GM12878 (cell line): ENCODE measurements around the gene SPTSSB. TPM values are rescaled to one million over a fixed set of nuclear protein-coding genes. Genes with fewer than 3 reads are reported as not detected.

Source experiments
- ATF7 ChIP-seq: fragments of 450-650 bp; IDR thresholded peaks from 2 replicates; pipeline ENCODE4 v1.6.1; 2016; ENCODE audit warnings: low read depth, mild to moderate bottlenecking
- KAT2A ChIP-seq: conservative IDR thresholded peaks from 2 replicates; pipeline ENCODE4 v1.6.1; 2011; ENCODE audit warnings: low read depth, low read length; ENCODE audit not compliant: control insufficient read depth
- LARP7 ChIP-seq: fragments of 450-650 bp; IDR thresholded peaks from 2 replicates; pipeline ENCODE4 v1.6.1; 2017; ENCODE audit warnings: mild to moderate bottlenecking
- ZZZ3 ChIP-seq: IDR thresholded peaks from 2 replicates; pipeline ENCODE4 v1.6.1; 2011; ENCODE audit warnings: low read depth; ENCODE audit not compliant: control insufficient read depth, insufficient read length
- polyA plus RNA-seq, 11 experiments: library from polyadenylated mRNA; depleted of rRNA in 4 of 11; unstranded in 6 of 11; stranded (reverse) in 5 of 11; fragments of >200 nt; fragmentation: Nextera tagmentation in 4 of 11; fragmentation: Illumina TruSeq in 1 of 11; extraction: Ambion mirVana in 4 of 11; extraction: Trizol in 1 of 11; gene quantifications; 1 replicate in 1 of 11; 2 replicates in 10 of 11; pipeline versions ENCODE4 v1.2.1 to v1.2.3, GENCODE V29; 2011 to 2016; ENCODE audit warnings: inconsistent platforms in 2 of 11, missing spikeins in 2 of 11, low read depth in 1 of 11
- total RNA-seq, 4 experiments: library from RNA; depleted of rRNA in 3 of 4; stranded (reverse); fragments of >200 nt in 3 of 4; fragmentation: Illumina TruSeq in 1 of 4; extraction: Trizol in 1 of 4; gene quantifications; 2 replicates each; pipeline versions ENCODE4 v1.2.1 to v1.2.3, GENCODE V29; 2013 to 2021
- TF ChIP-seq, protein P1 (sequence below): IDR thresholded peaks from 2 replicates; pipeline ENCODE4 v1.6.1; 2012; ENCODE audit warnings: low read length, inconsistent platforms

Gene SPTSSB
- total and polyA plus RNA-seq, 10 of the 15 experiments (the other 5 are each of a cell fraction or from before 2014, with no cell fraction given), result 0.19 to 30.6 (median 0.91) TPM

DNA sequence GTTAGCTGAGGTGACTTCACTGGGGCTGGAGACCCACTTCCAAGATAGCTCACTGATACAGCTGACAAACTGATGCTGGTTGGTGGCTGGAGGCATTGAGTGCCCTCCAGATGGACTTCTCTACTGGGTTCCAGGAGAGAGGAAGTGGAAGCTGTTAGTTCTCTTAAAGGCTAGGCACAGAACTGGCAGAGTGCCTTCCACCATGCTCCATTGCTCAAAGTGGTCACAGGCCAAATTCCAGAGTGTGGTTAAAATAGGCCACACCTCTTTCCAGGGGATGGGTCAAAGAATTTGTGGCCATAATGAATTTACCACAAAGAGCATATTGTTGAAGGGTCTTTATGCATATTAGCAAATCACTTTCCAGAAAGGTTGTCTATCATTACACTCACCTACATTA is 76.0 kb downstream of the SPTSSB start (continued):
- TF ChIP-seq, protein P1, sequence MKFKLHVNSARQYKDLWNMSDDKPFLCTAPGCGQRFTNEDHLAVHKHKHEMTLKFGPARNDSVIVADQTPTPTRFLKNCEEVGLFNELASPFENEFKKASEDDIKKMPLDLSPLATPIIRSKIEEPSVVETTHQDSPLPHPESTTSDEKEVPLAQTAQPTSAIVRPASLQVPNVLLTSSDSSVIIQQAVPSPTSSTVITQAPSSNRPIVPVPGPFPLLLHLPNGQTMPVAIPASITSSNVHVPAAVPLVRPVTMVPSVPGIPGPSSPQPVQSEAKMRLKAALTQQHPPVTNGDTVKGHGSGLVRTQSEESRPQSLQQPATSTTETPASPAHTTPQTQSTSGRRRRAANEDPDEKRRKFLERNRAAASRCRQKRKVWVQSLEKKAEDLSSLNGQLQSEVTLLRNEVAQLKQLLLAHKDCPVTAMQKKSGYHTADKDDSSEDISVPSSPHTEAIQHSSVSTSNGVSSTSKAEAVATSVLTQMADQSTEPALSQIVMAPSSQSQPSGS, result no peak
- TF ChIP-seq ZZZ3 (no peak), KAT2A (no peak), LARP7 (no peak), ATF7 (no peak)

Other genes with a start within 250 kb of the SPTSSB start
- 42.4 and 54.6 TPM in 2 replicates for gene NMD3, start 150.2 kb downstream of the SPTSSB start, total RNA-seq (2014; rRNA removed)
- gene NMD3, start 150.2 kb downstream of the SPTSSB start, total RNA-seq (2014; rRNA removed; fragmentation: Illumina TruSeq; extraction: Trizol), result 46.5 and 53.3 TPM in 2 replicates
- gene NMD3, start 150.2 kb downstream of the SPTSSB start, total RNA-seq (2021), result 57.3 and 60.0 TPM in 2 replicates
- 64.1 and 91.9 TPM in 2 replicates for gene NMD3, start 150.2 kb downstream of the SPTSSB start, polyA plus RNA-seq (2011; rRNA removed)
- gene NMD3, start 150.2 kb downstream of the SPTSSB start, polyA plus RNA-seq (2014; fragmentation: Illumina TruSeq; extraction: Trizol), result 56.8 and 68.8 TPM in 2 replicates
- 10 to 100 TPM; 54.6 to 66.8 TPM for gene NMD3, start 150.2 kb downstream of the SPTSSB start, polyA plus RNA-seq (2014; fragmentation: Nextera tagmentation; extraction: Ambion mirVana)
- gene NMD3, start 150.2 kb downstream of the SPTSSB start, polyA plus RNA-seq (2014; rRNA removed), result 27.6 and 34.2 TPM in 2 replicates
- 10 to 100 TPM; 54.3 to 60.6 TPM for gene NMD3, start 150.2 kb downstream of the SPTSSB start, polyA plus RNA-seq (2016; fragmentation: Nextera tagmentation; extraction: Ambion mirVana)
- gene OTOL1, start 125.3 kb upstream of the SPTSSB start, total RNA-seq (2014; rRNA removed), result not detected in 2 replicates
- gene OTOL1, start 125.3 kb upstream of the SPTSSB start, total RNA-seq (2014; rRNA removed; fragmentation: Illumina TruSeq; extraction: Trizol), result not detected in 2 replicates
- gene OTOL1, start 125.3 kb upstream of the SPTSSB start, total RNA-seq (2021), result not detected in 2 replicates
- not detected in 2 replicates for gene OTOL1, start 125.3 kb upstream of the SPTSSB start, polyA plus RNA-seq (2011; rRNA removed)
- gene OTOL1, start 125.3 kb upstream of the SPTSSB start, polyA plus RNA-seq (2014; fragmentation: Illumina TruSeq; extraction: Trizol), result not detected in 2 replicates
- not detected for gene OTOL1, start 125.3 kb upstream of the SPTSSB start, polyA plus RNA-seq (2014; fragmentation: Nextera tagmentation; extraction: Ambion mirVana)
- gene OTOL1, start 125.3 kb upstream of the SPTSSB start, polyA plus RNA-seq (2014; rRNA removed), result not detected in 2 replicates
- not detected for gene OTOL1, start 125.3 kb upstream of the SPTSSB start, polyA plus RNA-seq (2016; fragmentation: Nextera tagmentation; extraction: Ambion mirVana)